Mesenchymal stem cell (in vitro differentiated cells and primary cell): ENCODE measurements around the gene RNF152.

Experiments used
- DNase-seq: peaks from one replicate; pipeline ENCODE4 v3.0.0-alpha.2; 2013
- H2AFZ ChIP-seq: one replicate; pipeline ENCODE4 v1.6.1; 2013; ENCODE audit warnings: low read depth, mild to moderate bottlenecking, control low read depth, inconsistent platforms, low read length, moderate library complexity
- H2AK5ac ChIP-seq: 2 replicates; pipeline ENCODE4 v1.6.1; 2013; ENCODE audit warnings: low read length, moderate library complexity, mild to moderate bottlenecking, inconsistent platforms; ENCODE audit not compliant: severe bottlenecking
- H2BK120ac ChIP-seq: one replicate; pipeline ENCODE4 v1.6.1; 2013; ENCODE audit warnings: low read depth, mild to moderate bottlenecking, inconsistent platforms, low read length, moderate library complexity
- H2BK12ac ChIP-seq, 2 experiments: one replicate each; pipeline ENCODE4 v1.6.1; 2013; ENCODE audit warnings: inconsistent platforms in 2 of 2, low read length in 2 of 2, mild to moderate bottlenecking in 2 of 2, moderate library complexity in 2 of 2, control low read depth in 1 of 2
- H2BK15ac ChIP-seq: one replicate; pipeline ENCODE4 v1.6.1; 2013; ENCODE audit warnings: mild to moderate bottlenecking, low read depth, inconsistent platforms; ENCODE audit not compliant: poor library complexity, severe bottlenecking
- H2BK5ac ChIP-seq: 2 replicates; pipeline ENCODE4 v1.6.1; 2013; ENCODE audit warnings: low read depth, mild to moderate bottlenecking, low read length, control low read depth, inconsistent platforms; ENCODE audit not compliant: poor library complexity, severe bottlenecking
- H3K14ac ChIP-seq, 2 experiments: one replicate each; pipeline ENCODE4 v1.6.1; 2013; ENCODE audit warnings: inconsistent platforms in 2 of 2, low read length in 2 of 2, control low read depth in 1 of 2, mild to moderate bottlenecking in 1 of 2, moderate library complexity in 1 of 2
- H3K18ac ChIP-seq, 2 experiments: one replicate each; pipeline ENCODE4 v1.6.1; 2013; ENCODE audit warnings: inconsistent platforms in 2 of 2, low read length in 2 of 2, control low read depth in 1 of 2, low read depth in 1 of 2, mild to moderate bottlenecking in 1 of 2
- H3K23ac ChIP-seq, 2 experiments: one replicate each; pipeline ENCODE4 v1.6.1; 2013; ENCODE audit warnings: inconsistent platforms in 2 of 2, low read length in 2 of 2, mild to moderate bottlenecking in 2 of 2, moderate library complexity in 2 of 2, control low read depth in 1 of 2
- H3K27ac ChIP-seq: 2 replicates; pipeline ENCODE4 v1.5.1; 2013; ENCODE audit warnings: mild to moderate bottlenecking, moderate library complexity, low read length, control low read depth, inconsistent platforms; ENCODE audit not compliant: poor library complexity, severe bottlenecking
- H3K27me3 ChIP-seq, 2 experiments: 2 replicates each; pipeline versions ENCODE4 v1.6.1 to v1.7.0; 2013; ENCODE audit warnings: low read length in 2 of 2, mild to moderate bottlenecking in 2 of 2, moderate library complexity in 2 of 2, control low read depth in 1 of 2, inconsistent platforms in 1 of 2; ENCODE audit not compliant: control insufficient read depth in 1 of 2, insufficient read depth in 1 of 2
- H3K36me3 ChIP-seq, 2 experiments: 2 replicates each; pipeline versions ENCODE4 v1.6.1 to v1.7.0; 2013; ENCODE audit warnings: low read length in 2 of 2, control low read depth in 1 of 2, inconsistent platforms in 1 of 2, low read depth in 1 of 2, mild to moderate bottlenecking in 1 of 2; ENCODE audit not compliant: insufficient read depth in 2 of 2, control insufficient read depth in 1 of 2
- H3K4ac ChIP-seq, 2 experiments: one replicate each; pipeline ENCODE4 v1.6.1; 2013; ENCODE audit warnings: inconsistent platforms in 2 of 2, low read length in 2 of 2, mild to moderate bottlenecking in 2 of 2, moderate library complexity in 2 of 2, control low read depth in 1 of 2, low read depth in 1 of 2
- H3K4me1 ChIP-seq: 2 replicates; pipeline ENCODE4 v1.6.1; 2013; ENCODE audit warnings: low read depth, low read length, control low read depth; ENCODE audit not compliant: control insufficient read depth, insufficient read depth
- H3K4me2 ChIP-seq: 2 replicates; pipeline ENCODE4 v1.6.1; 2013; ENCODE audit warnings: low read length, mild to moderate bottlenecking, inconsistent platforms; ENCODE audit not compliant: poor library complexity, severe bottlenecking
- H3K4me3 ChIP-seq, 2 experiments: 2 replicates each; pipeline versions ENCODE4 v1.5.1 to v1.7.0; 2013; ENCODE audit warnings: low read length in 2 of 2, mild to moderate bottlenecking in 2 of 2, control low read depth in 1 of 2, low read depth in 1 of 2; ENCODE audit not compliant: insufficient read depth in 1 of 2
- H3K79me1 ChIP-seq: replicated peaks from 2 replicates; pipeline ENCODE4 v1.6.1; 2013; ENCODE audit warnings: mild to moderate bottlenecking, control low read depth, low read length, inconsistent platforms; ENCODE audit not compliant: poor library complexity, severe bottlenecking
- H3K9ac ChIP-seq: 2 replicates; pipeline ENCODE4 v1.7.0; 2013; ENCODE audit warnings: mild to moderate bottlenecking, low read length, moderate library complexity
- H3K9me3 ChIP-seq: 2 replicates; pipeline ENCODE4 v1.7.0; 2013; ENCODE audit warnings: mild to moderate bottlenecking, low read length; ENCODE audit not compliant: control insufficient read depth
- H4K8ac ChIP-seq: one replicate; pipeline ENCODE4 v1.6.1; 2013; ENCODE audit warnings: inconsistent platforms, mild to moderate bottlenecking, low read length, moderate library complexity
- H4K91ac ChIP-seq: one replicate; pipeline ENCODE4 v1.6.1; 2013; ENCODE audit warnings: mild to moderate bottlenecking, low read length, inconsistent platforms
- WGBS: methylation state at CpG from one replicate; pipeline ENCODE4 v1.1.7; 2013; ENCODE audit warnings: mixed read lengths; 5-methylcytosine and 5-hydroxymethylcytosine counted together

Gene RNF152

DNA sequence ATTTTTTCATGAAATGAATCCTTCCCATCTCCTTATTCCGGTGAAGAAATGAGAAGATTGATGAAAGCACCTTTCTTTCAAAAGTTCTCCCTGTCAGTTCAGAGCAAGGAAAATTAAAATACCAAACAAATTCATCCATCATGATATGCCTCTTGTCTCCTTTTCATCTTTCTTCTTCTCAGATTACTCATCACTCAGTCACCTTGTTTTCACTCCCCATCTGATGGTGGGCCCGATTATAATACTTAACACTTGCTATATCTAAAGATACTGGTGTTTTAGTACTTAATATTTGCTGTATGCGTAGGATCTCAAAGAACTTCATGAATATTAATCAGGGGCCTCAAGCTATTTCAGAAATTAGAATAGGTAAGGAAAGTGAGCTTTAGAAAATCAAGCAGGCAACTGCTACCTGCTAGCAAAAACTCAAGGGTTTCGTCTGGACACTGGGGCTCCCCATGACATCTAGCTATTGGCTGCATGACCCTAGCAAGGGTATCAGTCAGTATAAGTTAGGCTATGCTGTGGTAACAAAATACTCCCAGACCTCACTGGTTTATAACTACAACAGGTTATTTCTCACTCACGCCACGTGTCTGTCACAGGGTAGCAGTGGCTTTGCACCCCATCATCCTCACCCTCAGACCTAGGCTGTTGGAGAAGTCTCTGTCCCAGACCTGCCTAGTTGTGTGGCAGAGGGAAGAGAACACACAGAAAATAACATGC is 39.0 kb upstream of the RNF152 start:
- no peak overlapping the region for H3K14ac ChIP-seq
- no peak overlapping the region for H3K23ac ChIP-seq
- H2AFZ ChIP-seq: no peak overlapping the region
- H4K8ac ChIP-seq: no peak overlapping the region
- no peak overlapping the region for H3K18ac ChIP-seq
- 91% methylated on average over 6 of the region's 6 CpGs for WGBS
- H3K4ac ChIP-seq: no peak overlapping the region
- no peaks in the 10 kb centered on the region for H3K79me1 ChIP-seq
- H3K27me3 ChIP-seq: no peaks in the 10 kb centered on the region
- H3K9ac ChIP-seq: no peak overlapping the region
- H2AK5ac ChIP-seq: no peak overlapping the region
- peaks cover 9% of the 10 kb centered on the region for H3K9me3 ChIP-seq
- H2BK5ac ChIP-seq: no peak overlapping the region
- H4K91ac ChIP-seq: no peak overlapping the region
- H2BK120ac ChIP-seq: no peak overlapping the region
- no peak overlapping the region for H3K4me3 ChIP-seq
- no peak overlapping the region for H2BK12ac ChIP-seq
- H3K27ac ChIP-seq: no peak overlapping the region
- H3K4me1 ChIP-seq: no peaks in the 10 kb centered on the region
- DNase-seq: no peak
- no peak overlapping the region for H3K4me2 ChIP-seq
- H2BK15ac ChIP-seq: no peak overlapping the region
- no peaks in the 10 kb centered on the region for H3K36me3 ChIP-seq

DNA sequence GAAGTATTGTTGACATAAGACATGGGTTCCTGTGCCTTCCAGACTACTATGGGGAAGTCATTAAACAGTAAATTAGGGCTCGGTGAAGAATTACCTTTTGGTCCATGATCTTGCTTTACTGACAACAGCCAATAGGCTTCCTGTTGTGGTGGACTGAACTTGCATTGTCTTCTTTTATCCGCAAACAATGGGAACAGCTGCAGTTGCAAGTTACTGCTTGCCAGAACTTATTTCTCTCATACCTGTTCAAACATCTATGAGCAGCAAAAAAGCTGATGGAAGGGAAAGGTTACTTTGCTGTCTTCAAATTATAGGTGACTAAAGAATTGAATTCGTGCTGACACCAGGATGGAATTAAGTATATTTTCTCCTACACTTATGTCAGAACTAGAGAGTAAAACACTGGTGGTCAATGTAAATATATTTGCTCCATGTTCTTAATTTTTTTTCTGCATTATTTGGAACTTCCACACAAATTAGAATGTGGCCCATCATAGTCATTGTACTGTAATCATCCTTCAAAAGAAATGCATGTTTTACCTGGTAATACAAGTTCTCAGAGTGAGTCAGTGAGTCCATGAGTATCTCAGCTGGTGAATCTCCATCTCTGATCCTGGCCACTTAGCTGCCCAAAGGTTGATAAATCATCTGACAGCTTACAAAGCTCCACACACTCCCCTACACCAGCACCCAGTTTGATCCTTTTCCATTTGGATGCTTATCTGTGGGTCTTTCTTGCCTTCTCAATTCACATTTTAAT is 37.3 kb upstream of the RNF152 start:
- no peak overlapping the region for H3K27ac ChIP-seq
- H2BK15ac ChIP-seq: no peak overlapping the region
- H4K91ac ChIP-seq: no peak overlapping the region
- no peak overlapping the region for H3K14ac ChIP-seq
- no peak overlapping the region for H3K9ac ChIP-seq
- no peaks in the 10 kb centered on the region for H3K36me3 ChIP-seq
- DNase-seq: no peak
- H3K23ac ChIP-seq: no peak overlapping the region
- no peaks in the 10 kb centered on the region for H3K4me1 ChIP-seq
- H4K8ac ChIP-seq: no peak overlapping the region
- WGBS: 15% methylated on average over 1 of the region's 3 CpGs
- H3K4me3 ChIP-seq: no peak overlapping the region
- H2AK5ac ChIP-seq: no peak overlapping the region
- no peak overlapping the region for H2BK12ac ChIP-seq
- no peak overlapping the region for H2BK120ac ChIP-seq
- no peak overlapping the region for H2AFZ ChIP-seq
- no peak overlapping the region for H3K4me2 ChIP-seq
- peaks cover 9% of the 10 kb centered on the region for H3K9me3 ChIP-seq
- no peak overlapping the region for H3K18ac ChIP-seq
- no peaks in the 10 kb centered on the region for H3K27me3 ChIP-seq
- H2BK5ac ChIP-seq: no peak overlapping the region
- no peaks in the 10 kb centered on the region for H3K79me1 ChIP-seq
- no peak overlapping the region for H3K4ac ChIP-seq

DNA sequence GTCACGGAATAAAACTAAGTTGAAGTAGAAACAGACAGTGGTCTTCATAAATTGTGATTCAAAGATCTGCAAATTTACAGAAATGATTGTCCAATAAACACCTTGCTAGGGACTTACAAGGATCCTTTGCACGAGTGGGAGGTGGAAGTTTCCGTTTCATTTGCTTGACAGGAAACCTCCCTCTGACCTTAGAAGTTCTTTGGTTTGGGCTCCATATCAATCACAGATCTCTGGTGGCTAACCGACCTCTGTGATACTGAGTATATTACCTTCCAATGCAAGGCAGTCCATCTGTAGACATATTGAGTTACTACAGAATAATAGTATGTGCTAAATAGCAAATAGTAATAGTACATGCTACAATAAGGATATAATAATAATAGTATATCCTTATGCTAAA is 33.7 kb upstream of the RNF152 start:
- H3K27me3 ChIP-seq: no peaks in the 10 kb centered on the region
- no peaks in the 10 kb centered on the region for H3K36me3 ChIP-seq
- H2AK5ac ChIP-seq: no peak overlapping the region
- no peak overlapping the region for H3K18ac ChIP-seq
- no peak overlapping the region for H2BK12ac ChIP-seq
- H3K4me1 ChIP-seq: no peaks in the 10 kb centered on the region
- H3K27ac ChIP-seq: no peak overlapping the region
- no peak overlapping the region for H3K9ac ChIP-seq
- no peak overlapping the region for H3K23ac ChIP-seq
- no peak overlapping the region for H3K4ac ChIP-seq
- no peak overlapping the region for H3K14ac ChIP-seq
- WGBS: 82% methylated on average over 2 of the region's 4 CpGs
- no peak overlapping the region for H2BK120ac ChIP-seq
- DNase-seq: no peak
- H2AFZ ChIP-seq: no peak overlapping the region
- no peak overlapping the region for H4K8ac ChIP-seq
- H2BK15ac ChIP-seq: no peak overlapping the region
- H3K9me3 ChIP-seq: peaks cover 9% of the 10 kb centered on the region
- H4K91ac ChIP-seq: no peak overlapping the region
- no peak overlapping the region for H2BK5ac ChIP-seq
- no peak overlapping the region for H3K4me2 ChIP-seq
- no peaks in the 10 kb centered on the region for H3K79me1 ChIP-seq
- no peak overlapping the region for H3K4me3 ChIP-seq

- Histone ChIP-seq H3K27me3 (no peaks in the 10 kb centered on the region), H3K4ac (no peak overlapping the region), H3K9me3 (peaks cover 9% of the 10 kb centered on the region), H2BK15ac (no peak overlapping the region), H3K9ac (no peak overlapping the region), H4K8ac (no peak overlapping the region), H3K23ac (no peak overlapping the region), H2AK5ac (no peak overlapping the region), H2BK120ac (no peak overlapping the region), H3K4me3 (no peak overlapping the region), H3K27ac (no peak overlapping the region), H3K4me2 (no peak overlapping the region), H2BK12ac (no peak overlapping the region), H4K91ac (no peak overlapping the region), H3K79me1 (no peaks in the 10 kb centered on the region), H3K4me1 (no peaks in the 10 kb centered on the region), H2AFZ (no peak overlapping the region), H3K36me3 (no peaks in the 10 kb centered on the region), H3K18ac (no peak overlapping the region), H2BK5ac (no peak overlapping the region), H3K14ac (no peak overlapping the region)
- 88% methylated on average over 5 of the region's 5 CpGs for WGBS
- no peak for DNase-seq
Observed at GRCh38 chr18:61924550-61924949, 31.7 kb upstream of the RNF152 start.
